K562 (cell line): ENCODE measurements around the gene RASGEF1C. TPM values are rescaled to one million over a fixed set of nuclear protein-coding genes. Genes with fewer than 3 reads are reported as not detected.

Experiments
- ATF1 ChIP-seq, 2 experiments: fragments of 450-650 bp in 1 of 2; IDR thresholded peaks; 2 replicates each; pipeline ENCODE4 v1.6.1; 2016; ENCODE audit warnings: missing compliant biosample characterization in 1 of 2, missing genetic modification characterization in 1 of 2
- BACH1 ChIP-seq: fragments of 200-800 bp; sonication (Bioruptor generic); IDR thresholded peaks from 2 replicates; pipeline ENCODE4 v1.6.1; 2016; ENCODE audit warnings: missing genetic modification characterization, missing compliant biosample characterization
- NFYB ChIP-seq: IDR thresholded peaks from 2 replicates; pipeline ENCODE4 v1.6.1; 2011; ENCODE audit warnings: mild to moderate bottlenecking, moderate library complexity; ENCODE audit not compliant: insufficient read length; ENCODE audit errors: extremely low read depth
- PATZ1 ChIP-seq: fragments of 250-450 bp; sonication (Bioruptor Pico); IDR thresholded peaks from 2 replicates; pipeline ENCODE4 v1.5.0; 2020; ENCODE audit warnings: mild to moderate bottlenecking, borderline replicate concordance
- polyA plus RNA-seq, 8 experiments: library from polyadenylated mRNA; depleted of rRNA in 4 of 8; stranded (reverse) in 5 of 8; unstranded in 3 of 8; fragments of >200 nt; fragmentation: Nextera tagmentation in 2 of 8; fragmentation: Illumina TruSeq in 1 of 8; extraction: Ambion mirVana in 2 of 8; extraction: Trizol in 1 of 8; gene quantifications; 2 replicates each; pipeline versions ENCODE4 v1.2.1 to v1.2.3, GENCODE V29; 2011 to 2014; ENCODE audit warnings: inconsistent platforms in 1 of 8, missing spikeins in 1 of 8
- total RNA-seq, 7 experiments: library from RNA; depleted of rRNA in 6 of 7; stranded (reverse); fragments of >200 nt in 6 of 7; fragmentation: Illumina TruSeq in 2 of 7; extraction: Trizol in 2 of 7; gene quantifications; 2 replicates each; pipeline versions ENCODE4 v1.2.1 to v1.2.3, GENCODE V29; 2011 to 2021; ENCODE audit warnings: low replicate concordance in 1 of 7
- TF ChIP-seq, protein P1 (sequence below): sonication (generic); formaldehyde crosslinking; IDR thresholded peaks from 2 replicates; pipeline ENCODE4 v1.8.1; 2022; ENCODE audit warnings: missing genetic modification reagents
- TF ChIP-seq, protein P2 (sequence below): fragments of 250-450 bp; sonication (Bioruptor Pico); IDR thresholded peaks from 2 replicates; pipeline ENCODE4 v1.8.0; 2022; ENCODE audit warnings: inconsistent platforms

RASGEF1C gene
- total and polyA plus RNA-seq, 9 of the 15 experiments (the other 6 are each of a cell fraction or from before 2014, with no cell fraction given), result 0.04 to 1.1 (median 0.21) TPM; not detected in 4

- TF ChIP-seq NFYB, result no peak
- no peak for TF ChIP-seq PATZ1 (CRISPR knock-in tag)
- TF ChIP-seq, protein P1, sequence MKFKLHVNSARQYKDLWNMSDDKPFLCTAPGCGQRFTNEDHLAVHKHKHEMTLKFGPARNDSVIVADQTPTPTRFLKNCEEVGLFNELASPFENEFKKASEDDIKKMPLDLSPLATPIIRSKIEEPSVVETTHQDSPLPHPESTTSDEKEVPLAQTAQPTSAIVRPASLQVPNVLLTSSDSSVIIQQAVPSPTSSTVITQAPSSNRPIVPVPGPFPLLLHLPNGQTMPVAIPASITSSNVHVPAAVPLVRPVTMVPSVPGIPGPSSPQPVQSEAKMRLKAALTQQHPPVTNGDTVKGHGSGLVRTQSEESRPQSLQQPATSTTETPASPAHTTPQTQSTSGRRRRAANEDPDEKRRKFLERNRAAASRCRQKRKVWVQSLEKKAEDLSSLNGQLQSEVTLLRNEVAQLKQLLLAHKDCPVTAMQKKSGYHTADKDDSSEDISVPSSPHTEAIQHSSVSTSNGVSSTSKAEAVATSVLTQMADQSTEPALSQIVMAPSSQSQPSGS (CRISPR knock-in tag), result no peak
- TF ChIP-seq, protein P2, sequence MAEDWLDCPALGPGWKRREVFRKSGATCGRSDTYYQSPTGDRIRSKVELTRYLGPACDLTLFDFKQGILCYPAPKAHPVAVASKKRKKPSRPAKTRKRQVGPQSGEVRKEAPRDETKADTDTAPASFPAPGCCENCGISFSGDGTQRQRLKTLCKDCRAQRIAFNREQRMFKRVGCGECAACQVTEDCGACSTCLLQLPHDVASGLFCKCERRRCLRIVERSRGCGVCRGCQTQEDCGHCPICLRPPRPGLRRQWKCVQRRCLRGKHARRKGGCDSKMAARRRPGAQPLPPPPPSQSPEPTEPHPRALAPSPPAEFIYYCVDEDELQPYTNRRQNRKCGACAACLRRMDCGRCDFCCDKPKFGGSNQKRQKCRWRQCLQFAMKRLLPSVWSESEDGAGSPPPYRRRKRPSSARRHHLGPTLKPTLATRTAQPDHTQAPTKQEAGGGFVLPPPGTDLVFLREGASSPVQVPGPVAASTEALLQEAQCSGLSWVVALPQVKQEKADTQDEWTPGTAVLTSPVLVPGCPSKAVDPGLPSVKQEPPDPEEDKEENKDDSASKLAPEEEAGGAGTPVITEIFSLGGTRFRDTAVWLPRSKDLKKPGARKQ (CRISPR knock-in tag), result no peak
- no peak for TF ChIP-seq ATF1 (CRISPR knock-in tag; IDR thresholded peaks at IDR 0.05)
- no peak for TF ChIP-seq ATF1 (tag; IDR thresholded peaks at IDR 0.05)
- no peak for TF ChIP-seq BACH1
Measured at GRCh38 chr5:180130876-180131740, 77.9 kb downstream of the RASGEF1C start (continued).
